B cell (primary cell): Measurements from ENCODE around the gene OXA1L. TPM values are rescaled to one million over a fixed set of nuclear protein-coding genes. Genes with fewer than 3 reads are reported as not detected.

Experiments
- ATAC-seq: fragments of 200-7000 bp; cut with Tn5 transposase; one replicate; pipeline ENCODE4 v1.10.0; 2021; ENCODE audit warnings: low read depth, mild to moderate bottlenecking, moderate number of reproducible peaks, moderate library complexity
- CTCF ChIA-PET: fragments of 350-600 bp; sonication (Branson Sonifier 250); formaldehyde crosslinking; loops from one replicate; lab custom pipeline; 2021; ENCODE audit warnings: antibody characterized with exemption, inconsistent platforms; lab: Charles Lee
- POLR2A ChIA-PET: fragments of 350-600 bp; sonication (Branson Sonifier 250); formaldehyde crosslinking; loops from one replicate; lab custom pipeline; 2021; ENCODE audit warnings: antibody characterized with exemption; lab: Charles Lee
- DNase-seq: peaks from one replicate; pipeline ENCODE4 v3.0.0; 2013
- H2AFZ ChIP-seq: 2 replicates; pipeline ENCODE4 v1.6.1; 2012; ENCODE audit warnings: mild to moderate bottlenecking, low read depth, low read length; ENCODE audit not compliant: insufficient read depth, poor library complexity, severe bottlenecking
- H3K27ac ChIP-seq, 2 donors: 1 replicate in 1 of 2; 2 replicates in 1 of 2; pipeline ENCODE4 v1.5.1; 2012 to 2013; ENCODE audit warnings: low read length in 2 of 2, mild to moderate bottlenecking in 2 of 2, moderate library complexity in 1 of 2
- H3K27me3 ChIP-seq, 4 experiments: fragments of 200-600 bp in 1 of 4; sonication (generic) in 1 of 4; replicated peaks in 1 of 4; 1 replicate in 2 of 4; 2 replicates in 2 of 4; pipeline versions ENCODE4 v1.6.1 to v1.7.0; 2013 to 2016; ENCODE audit warnings: low read length in 3 of 4, mild to moderate bottlenecking in 2 of 4, mixed read lengths in 1 of 4, moderate library complexity in 1 of 4; ENCODE audit not compliant: insufficient read depth in 4 of 4, control insufficient read depth in 3 of 4; ENCODE audit errors: control extremely low read depth in 1 of 4
- H3K36me3 ChIP-seq, 2 experiments: replicated peaks in 1 of 2; 1 replicate in 1 of 2; 2 replicates in 1 of 2; pipeline versions ENCODE4 v1.6.1 to v1.7.1; 2013; ENCODE audit warnings: low read length in 1 of 2; ENCODE audit not compliant: insufficient read depth in 2 of 2, control insufficient read depth in 1 of 2; ENCODE audit errors: control extremely low read depth in 1 of 2, extremely low read depth in 1 of 2
- H3K4me1 ChIP-seq, 2 donors: fragments of 200-600 bp in 1 of 2; sonication (generic) in 1 of 2; 1 replicate in 1 of 2; 2 replicates in 1 of 2; pipeline versions ENCODE4 v1.5.1 to v1.6.1; 2013 to 2017; ENCODE audit warnings: low read length in 2 of 2; ENCODE audit not compliant: control insufficient read depth in 2 of 2, insufficient read depth in 2 of 2
- H3K4me2 ChIP-seq: replicated peaks from 2 replicates; pipeline ENCODE3; 2012; ENCODE audit warnings: mild to moderate bottlenecking, low read depth, low read length; ENCODE audit not compliant: poor library complexity, severe bottlenecking
- H3K4me3 ChIP-seq, 5 experiments: fragments of 200-600 bp in 1 of 5; sonication (generic) in 1 of 5; 1 replicate in 3 of 5; 2 replicates in 2 of 5; pipeline versions ENCODE4 v1.5.1 to v1.7.0; 2011 to 2016; ENCODE audit warnings: low read length in 4 of 5, mild to moderate bottlenecking in 4 of 5, low read depth in 2 of 5, control low read depth in 1 of 5, moderate library complexity in 1 of 5; ENCODE audit not compliant: insufficient read depth in 1 of 5; ENCODE audit errors: control extremely low read depth in 1 of 5, extremely low read depth in 1 of 5
- H3K79me2 ChIP-seq: fragments of 200-600 bp; sonication (generic); one replicate; pipeline ENCODE4 v1.6.0; 2016; ENCODE audit warnings: low read length; ENCODE audit not compliant: control insufficient read depth, insufficient read depth
- H3K9ac ChIP-seq: fragments of 200-600 bp; sonication (generic); 2 replicates; pipeline ENCODE4 v1.6.1; 2017; ENCODE audit warnings: mild to moderate bottlenecking, low read length, moderate library complexity
- H3K9me3 ChIP-seq, 3 donors: one replicate each; pipeline versions ENCODE4 v1.6.1 to v1.7.1; 2013; ENCODE audit warnings: low read length in 2 of 3; ENCODE audit not compliant: control insufficient read depth in 2 of 3, insufficient read depth in 1 of 3; ENCODE audit errors: control extremely low read depth in 1 of 3
- H4K20me1 ChIP-seq: 2 replicates; pipeline ENCODE4 v1.6.0; 2012; ENCODE audit warnings: mild to moderate bottlenecking, low read length; ENCODE audit not compliant: insufficient read depth, control insufficient read depth, poor library complexity, severe bottlenecking
- H3K27ac Mint-ChIP-seq: one replicate; pipeline ENCODE4 v1.8.0; 2021; ENCODE audit warnings: mixed read lengths
- H3K27me3 Mint-ChIP-seq: one replicate; pipeline ENCODE4 v1.8.0; 2021; ENCODE audit warnings: mixed read lengths
- H3K4me1 Mint-ChIP-seq: one replicate; pipeline ENCODE4 v1.8.0; 2021; ENCODE audit warnings: mixed read lengths
- H3K4me3 Mint-ChIP-seq: one replicate; pipeline ENCODE4 v1.8.0; 2021; ENCODE audit warnings: mixed read lengths
- H3K9me3 Mint-ChIP-seq: one replicate; pipeline ENCODE4 v1.8.0; 2022; ENCODE audit warnings: mixed read lengths; ENCODE audit not compliant: insufficient read depth
- CTCF ChIP-seq: fragments of 200-600 bp; IDR thresholded peaks from one replicate; pipeline ENCODE4 v1.8.0; 2022; ENCODE audit warnings: antibody characterized with exemption, mild to moderate bottlenecking
- EZH2 ChIP-seq: IDR thresholded peaks from 2 replicates; pipeline ENCODE4 v1.6.1; 2012; ENCODE audit warnings: borderline replicate concordance, low read depth, mild to moderate bottlenecking, moderate library complexity, low read length; ENCODE audit not compliant: insufficient read depth, poor library complexity, severe bottlenecking
- whole genome bisulfite sequencing: methylation state at CpG from one replicate; pipeline ENCODE4 v1.1.5; 2013; ENCODE audit warnings: missing lambda C conversion rate; ENCODE audit not compliant: insufficient coverage; 5-methylcytosine and 5-hydroxymethylcytosine counted together
- intact Hi-C: fragments of 100-400 bp; cut with micrococcal nuclease; formaldehyde crosslinking; loops from one replicate; pipeline ENCODE4 v1.10.0; 2022
- polyA plus RNA-seq: library from polyadenylated mRNA; depleted of rRNA; stranded (reverse); fragments of >200 nt; gene quantifications from 2 replicates; pipeline ENCODE4 v1.2.3, GENCODE V29; 2012
- total RNA-seq, 2 donors: library from RNA; stranded (reverse); fragments of 120-200 nt in 1 of 2; gene quantifications; 1 replicate in 1 of 2; 2 replicates in 1 of 2; pipeline versions ENCODE4 v1.2.3 to v1.2.4, GENCODE V29; 2013 to 2022

The OXA1L gene
- total and polyA plus RNA-seq, 2 donors (not counting 1 experiment from before 2014, with no cell fraction given), result 147 to 201 TPM

- H3K4me3 Mint-ChIP-seq, result peak overlapping the region; percentile 82
- Histone ChIP-seq H3K27me3 (no peaks in the 10 kb centered on the region), H4K20me1 (no peaks in the 10 kb centered on the region), H3K9ac (no peak overlapping the region), H3K9me3 (peaks cover 0 to 4% (median 0%) of the 10 kb centered on the region in 3 donors), H3K36me3 (peaks cover 0 to 1% of the 10 kb centered on the region in 2 experiments), H3K27ac (peak overlapping the region; percentile 1 to 71), H2AFZ (peak overlapping the region; percentile 29), H3K4me3 (peak overlapping the region in 1 of 5 experiments; percentile 5), H3K79me2 (peaks cover 19% of the 10 kb centered on the region), H3K4me1 (peaks cover 25 to 47% of the 10 kb centered on the region in 2 donors), H3K4me2 (peak overlapping the region; percentile 51)
- ChIA-PET POLR2A (interaction anchor here (0.7 to 2.8 kb wide), 8 partner anchors 9 to 69 kb away, joined by 3 to 9 read pairs (median 4); partner anchors contain the start of gene SLC7A7), CTCF (interaction anchor here (0.7 to 14.9 kb wide), 7 partner anchors 9 to 247 kb away, joined by 3 to 129 read pairs (median 5); no protein-coding TSS in a partner anchor)
- no peaks in the 10 kb centered on the region for H3K27me3 Mint-ChIP-seq
- peaks cover 79% of the 10 kb centered on the region for H3K4me1 Mint-ChIP-seq
- WGBS, result 82% methylated on average over 4 of the region's 12 CpGs
- H3K9me3 Mint-ChIP-seq, result no peaks in the 10 kb centered on the region
- ATAC-seq (peak; percentile 85), DNase-seq (peak; percentile 55)
- intact Hi-C loops, result loop anchor here (1.0 kb wide), 3 partner anchors 8 to 13 kb away; no protein-coding TSS in a partner anchor
- H3K27ac Mint-ChIP-seq, result peak overlapping the region; percentile 94
- no peak for TF ChIP-seq EZH2
- no peak for TF ChIP-seq CTCF
Observed at GRCh38 chr14:22802860-22803686, 36.6 kb downstream of the OXA1L start.
